ENCODE results near the gene GATA6. TPM values are rescaled to one million over a fixed set of nuclear protein-coding genes. Genes with fewer than 3 reads are reported as not detected.

GATA6 gene
- total RNA-seq, 1 donor from 2014 or later = 53.0 TPM

GRCh38 chr18:22166069-22166950, 3.1 kb upstream of the GATA6 start:
- DNase-seq (ENCODE audit: low spot score) = peak; percentile 89

- peak; percentile 57 for DNase-seq (ENCODE audit: low spot score)
Measured at GRCh38 chr18:22167091-22167470, 2.3 kb upstream of the GATA6 start.

GRCh38 chr18:22167471-22168241, 1.7 kb upstream of the GATA6 start:
- peak; percentile 74 for DNase-seq (ENCODE audit: low spot score)

GRCh38 chr18:22168360-22168921, 948 bp upstream of the GATA6 start:
- peak; percentile 63 for DNase-seq (ENCODE audit: low spot score)

GRCh38 chr18:22169889-22170420, 566 bp downstream of the GATA6 start:
- peak; percentile 68 for DNase-seq (ENCODE audit: low spot score)

- peak; percentile 51 for DNase-seq (ENCODE audit: low spot score)
Measured at GRCh38 chr18:22170421-22171257, 1.2 kb downstream of the GATA6 start.

GRCh38 chr18:22171258-22172119, 2.1 kb downstream of the GATA6 start:
- DNase-seq (ENCODE audit: low spot score) = no peak

- DNase-seq (ENCODE audit: low spot score) = no peak
Measured at GRCh38 chr18:22172120-22172582, 2.8 kb downstream of the GATA6 start.

GRCh38 chr18:22172594-22173049, 3.2 kb downstream of the GATA6 start:
- DNase-seq (ENCODE audit: low spot score) = peak; percentile 45

GRCh38 chr18:22173221-22173927, 4.0 kb downstream of the GATA6 start:
- DNase-seq (ENCODE audit: low spot score) = no peak

- DNase-seq (ENCODE audit: low spot score) = peak; percentile 45
Measured at GRCh38 chr18:22173928-22174301, 4.5 kb downstream of the GATA6 start.

- DNase-seq (ENCODE audit: low spot score) = peak; percentile 59
Measured at GRCh38 chr18:22174341-22175145, 5.2 kb downstream of the GATA6 start.

GRCh38 chr18:22175346-22175745, 6.0 kb downstream of the GATA6 start:
- DNase-seq (ENCODE audit: low spot score) = peak; percentile 38

GRCh38 chr18:22176420-22177326, 7.3 kb downstream of the GATA6 start:
- no peak for DNase-seq (ENCODE audit: low spot score)

GRCh38 chr18:22177327-22177871, 8.0 kb downstream of the GATA6 start:
- peak; percentile 33 for DNase-seq (ENCODE audit: low spot score)

GRCh38 chr18:22179174-22179573, 9.8 kb downstream of the GATA6 start:
- peak; percentile 38 for DNase-seq (ENCODE audit: low spot score)

- DNase-seq (ENCODE audit: low spot score) = peak; percentile 23
Measured at GRCh38 chr18:22179631-22180030, 10.2 kb downstream of the GATA6 start.

Data from umbilical cord (tissue), 2 donors.